ENCODE data around the gene RABL3.
A peak's percentile ranks its signal among the peaks of the same experiment; 100 is the strongest.
"Not testable (repeated sequence)": the region's sequence is repeated elsewhere in the genome, so short reads cannot be mapped to it uniquely, and the experiment has no call there.

Gene RABL3

GRCh38 chr3:120648290-120648689 is 94.0 kb downstream of the RABL3 start:
- DNase-seq (ENCODE audit: extremely low read depth in 1 of 2, low read depth in 1 of 2), result no peak

DNA sequence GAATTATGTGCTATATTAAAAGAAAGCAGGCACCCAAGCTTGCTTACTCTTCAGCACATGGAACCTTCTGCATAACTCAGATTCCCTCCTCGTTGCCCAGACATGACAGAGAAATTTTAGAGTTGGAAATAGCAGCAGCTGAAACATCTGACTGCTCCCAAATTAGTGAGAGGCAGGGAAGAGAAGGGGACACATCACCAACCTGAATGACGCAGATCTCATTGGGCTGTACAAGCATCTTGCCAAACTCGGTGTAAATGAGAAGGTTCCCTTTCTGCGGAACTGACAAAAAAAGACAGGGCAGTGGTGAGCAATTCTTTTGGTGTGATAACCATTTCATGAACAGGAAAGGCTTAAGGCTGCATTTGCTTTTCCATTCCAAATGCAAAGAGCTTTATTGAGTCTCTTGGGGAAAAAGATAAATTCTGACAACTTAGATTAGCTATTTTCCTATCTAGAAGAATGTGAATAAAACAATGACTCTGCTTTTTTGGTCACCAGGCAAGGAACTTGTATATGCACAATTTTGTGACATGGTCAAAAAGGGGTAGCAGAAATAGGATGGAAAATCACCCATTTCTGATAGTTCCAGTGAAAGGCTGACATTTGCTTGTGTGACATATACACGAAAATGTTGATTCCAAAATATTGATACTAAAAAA is 95.4 kb downstream of the RABL3 start:
- no peak for DNase-seq (ENCODE audit: extremely low read depth in 1 of 2, low read depth in 1 of 2)

- DNase-seq (ENCODE audit: extremely low read depth in 1 of 2, low read depth in 1 of 2), result no peak
Measured at GRCh38 chr3:120645083-120645845, 97.1 kb downstream of the RABL3 start.

DNA sequence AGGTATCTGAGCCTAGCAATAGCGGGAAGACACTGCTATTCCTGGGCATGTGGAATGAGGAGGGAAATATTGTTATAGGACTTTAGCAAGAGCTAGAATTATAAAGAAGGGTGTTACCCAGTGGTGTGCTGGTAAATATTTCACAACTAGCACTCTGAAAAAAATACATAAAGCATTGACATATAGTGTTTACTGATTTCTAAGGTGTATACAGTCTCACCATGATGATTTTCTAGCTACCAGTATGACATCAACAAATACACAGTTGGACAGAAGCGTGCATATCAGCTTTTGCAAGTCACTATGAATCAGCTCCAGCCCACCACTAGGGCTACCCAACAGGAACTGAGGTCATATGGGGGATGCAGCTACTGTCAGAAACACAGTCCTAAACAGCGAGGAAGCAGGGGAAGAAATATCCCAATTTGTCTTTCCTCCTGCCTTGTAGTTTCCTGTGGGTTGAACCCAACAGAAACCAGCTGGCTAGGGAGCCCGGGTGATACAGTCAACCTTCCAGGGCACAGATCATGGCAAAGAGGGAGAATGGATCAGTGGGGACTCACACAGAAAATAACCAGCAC is 99.9 kb downstream of the RABL3 start:
- peak in 1 of 2 donors; percentile 22 for DNase-seq (ENCODE audit: extremely low read depth in 1 of 2, low read depth in 1 of 2)

GRCh38 chr3:120641696-120642246 is 100.5 kb downstream of the RABL3 start:
- DNase-seq (ENCODE audit: extremely low read depth in 1 of 2, low read depth in 1 of 2), result no peak

- DNase-seq (ENCODE audit: extremely low read depth in 1 of 2, low read depth in 1 of 2), result no peak
Measured at GRCh38 chr3:120640231-120640630, 102.1 kb downstream of the RABL3 start.

GRCh38 chr3:120638820-120639219 is 103.5 kb downstream of the RABL3 start:
- DNase-seq (ENCODE audit: extremely low read depth in 1 of 2, low read depth in 1 of 2), result not testable (repeated sequence)

DNA sequence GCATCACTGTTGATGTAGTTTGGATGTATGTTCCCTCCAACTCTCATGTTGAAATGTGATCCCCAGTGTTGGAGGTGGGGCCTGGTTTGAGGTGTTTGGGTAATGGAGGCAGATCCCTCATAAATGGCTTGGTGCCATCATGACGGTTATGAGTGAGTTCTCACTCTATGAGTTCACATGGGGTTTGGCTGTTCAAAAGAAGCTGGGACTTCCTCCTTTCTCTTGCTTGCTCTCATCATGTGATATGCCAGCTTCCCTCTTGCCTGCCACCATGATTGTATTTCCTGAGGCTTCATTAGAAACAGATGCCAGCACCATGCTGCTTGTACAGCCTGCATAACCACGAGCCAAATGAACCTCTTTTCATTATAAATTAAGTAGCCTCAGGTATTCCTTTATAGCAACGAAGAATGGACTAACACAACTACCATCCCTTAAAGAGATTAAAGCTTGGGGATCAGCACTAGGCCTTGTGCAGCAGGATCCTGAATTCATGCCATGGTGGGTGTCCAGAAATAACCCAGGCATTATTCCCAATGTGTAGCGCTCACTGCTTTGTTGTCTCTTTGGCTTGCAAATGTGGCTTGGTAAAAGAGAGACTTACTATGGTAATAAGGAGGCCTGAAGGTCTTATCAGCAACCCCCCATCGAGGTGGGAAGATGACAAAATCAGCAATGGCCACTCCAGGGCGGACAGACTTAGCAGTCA is 104.3 kb downstream of the RABL3 start:
- no peak for DNase-seq (ENCODE audit: extremely low read depth in 1 of 2, low read depth in 1 of 2)

- DNase-seq (ENCODE audit: extremely low read depth in 1 of 2, low read depth in 1 of 2), result no peak
Measured at GRCh38 chr3:120636795-120637401, 105.4 kb downstream of the RABL3 start.
